Stimulated activated CD4-positive, alpha-beta T cell treated with anti-CD3 and anti-CD28 coated beads, Interleukin-4, amount 100 ng/mL, for 24 hours (primary cell): ENCODE results near the gene LAMB2.
A peak's percentile ranks its signal among the peaks of the same experiment; 100 is the strongest.

Experiments used
- DNase-seq: peaks from one replicate; pipeline ENCODE4 v3.0.0-alpha.2; 2020

The LAMB2 gene

DNA sequence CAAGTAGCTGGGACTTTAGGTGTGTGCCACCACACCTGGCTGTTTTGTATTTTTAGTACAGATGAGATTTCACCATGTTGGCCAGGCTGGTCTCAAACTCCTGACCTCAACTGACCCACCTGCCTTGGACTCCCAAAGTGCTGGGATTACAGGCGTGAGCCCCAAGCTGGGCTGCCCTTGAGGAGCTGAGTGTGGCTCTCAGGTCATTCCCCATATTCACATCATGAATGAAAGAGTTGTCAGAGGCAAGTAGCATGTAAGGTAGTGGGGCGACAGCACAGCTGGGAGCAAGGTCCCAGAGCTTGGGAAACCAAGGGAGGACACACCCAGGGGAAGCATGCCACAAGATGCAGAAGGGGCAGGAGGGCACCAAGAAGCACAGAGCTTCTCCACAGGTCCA lies 28.3 kb upstream of the LAMB2 start:
- no peak for DNase-seq

DNA sequence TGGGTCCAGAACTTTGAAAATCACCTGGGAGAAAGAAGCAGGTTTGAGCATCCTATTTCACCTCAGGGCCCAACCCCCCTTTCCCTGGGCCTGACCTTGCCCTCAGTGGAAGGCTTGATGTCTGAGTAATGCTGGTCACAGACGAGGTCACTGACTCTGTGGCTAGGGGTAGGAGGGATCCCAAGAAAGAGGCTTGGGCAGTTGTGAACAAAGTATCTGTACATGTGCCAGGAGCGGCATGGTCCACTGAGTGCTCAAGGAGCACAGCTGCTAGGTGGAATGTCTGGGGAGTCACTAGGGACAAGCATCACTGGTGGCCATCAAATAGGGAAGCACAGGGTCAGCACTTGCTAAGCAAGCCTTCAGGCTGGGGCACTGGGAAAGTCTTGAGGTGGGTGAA lies 25.9 kb upstream of the LAMB2 start:
- no peak for DNase-seq

DNA sequence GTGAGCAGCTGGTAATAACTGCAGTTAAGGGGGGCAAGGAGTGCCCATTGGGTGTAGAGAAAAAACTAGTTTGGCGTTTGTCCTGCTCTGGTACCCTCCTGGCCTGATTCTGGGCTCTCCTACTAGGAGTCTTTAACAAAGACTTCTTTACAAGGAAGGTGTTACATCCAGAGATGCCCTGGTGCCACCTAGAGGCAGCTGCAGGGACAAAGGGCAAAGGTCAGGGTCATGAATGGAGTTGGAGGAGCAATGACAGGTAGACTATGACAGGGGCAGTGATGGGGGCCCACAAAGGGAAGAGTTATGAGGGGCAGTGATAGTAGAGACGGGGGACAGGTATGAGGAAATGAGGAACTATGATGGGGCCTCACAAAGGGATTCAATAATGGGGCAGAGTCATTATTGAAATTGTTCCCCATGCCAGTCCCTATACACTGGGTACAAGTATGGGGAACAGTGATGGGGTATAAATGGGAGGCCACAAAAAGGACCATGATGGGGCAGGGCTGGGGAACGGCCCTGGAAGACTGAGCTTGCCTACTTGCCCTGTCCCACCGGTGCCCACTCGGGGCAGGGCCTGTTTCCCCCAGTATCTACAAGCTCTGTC lies 25.4 kb upstream of the LAMB2 start:
- peak; percentile 61 for DNase-seq

DNA sequence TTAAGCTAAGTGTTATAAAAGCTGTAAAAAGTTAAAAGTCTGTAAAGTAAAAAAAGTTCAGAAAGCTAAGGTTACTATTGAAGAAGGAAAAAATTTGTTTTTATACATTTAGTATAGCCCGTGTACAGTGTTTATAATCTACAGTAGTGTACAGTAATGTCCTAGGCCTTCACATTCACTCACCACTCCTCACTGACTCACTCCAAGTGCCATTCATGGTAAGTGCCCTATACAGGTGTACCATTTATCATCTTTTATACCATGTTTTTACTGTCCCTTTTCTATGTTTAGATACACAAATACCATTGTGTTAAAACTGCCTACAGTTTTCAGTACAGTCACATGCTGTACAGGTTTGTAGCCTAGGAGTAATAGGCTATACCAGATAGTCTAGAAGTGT lies 24.4 kb upstream of the LAMB2 start:
- DNase-seq, result no peak

DNA sequence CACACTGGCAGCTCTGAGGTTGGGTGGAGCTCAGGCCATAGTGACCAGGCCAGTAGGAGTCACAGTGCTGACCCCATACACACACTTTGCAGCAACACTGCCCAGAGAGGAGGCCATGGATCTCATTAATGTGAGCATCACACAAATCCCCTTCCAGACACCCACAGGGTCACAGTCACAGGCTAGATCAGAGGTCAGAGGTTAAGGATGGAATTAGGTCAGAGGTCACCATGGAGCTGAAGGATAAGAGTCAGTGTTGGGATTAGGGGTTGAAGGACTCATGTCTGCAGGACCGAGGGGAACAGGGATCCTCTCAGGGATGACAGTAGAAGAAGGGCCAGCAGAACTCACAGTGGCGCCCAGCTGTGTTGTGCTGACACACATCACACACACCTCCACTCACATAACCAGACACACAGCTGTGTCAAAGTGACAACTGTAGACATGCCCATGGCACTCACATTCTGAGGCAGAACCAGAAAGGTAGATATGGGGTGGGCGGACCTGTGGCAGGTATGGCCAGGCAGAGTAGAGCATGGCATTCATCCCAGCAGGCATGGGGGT lies 20.6 kb upstream of the LAMB2 start:
- no peak for DNase-seq

DNA sequence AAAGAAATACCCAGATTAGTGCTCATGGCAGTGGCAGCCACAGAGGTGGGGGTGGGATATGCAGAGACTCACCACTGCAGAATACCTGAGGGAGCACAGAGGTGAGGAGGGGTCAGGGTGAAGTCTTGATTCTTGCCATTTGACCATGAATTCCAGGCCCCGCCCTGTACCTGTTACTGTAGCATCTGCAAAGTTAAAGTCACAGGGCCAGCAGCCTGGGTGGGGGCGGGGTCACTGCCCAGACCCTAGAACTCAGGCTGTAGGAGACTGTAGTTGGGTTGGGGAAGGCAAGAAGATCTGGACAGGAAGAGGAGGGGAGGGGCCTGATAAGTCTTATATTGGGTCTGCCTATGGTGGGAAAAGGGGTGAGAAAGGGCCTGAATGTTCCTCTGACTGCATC lies 18.8 kb upstream of the LAMB2 start:
- DNase-seq, result no peak

DNA sequence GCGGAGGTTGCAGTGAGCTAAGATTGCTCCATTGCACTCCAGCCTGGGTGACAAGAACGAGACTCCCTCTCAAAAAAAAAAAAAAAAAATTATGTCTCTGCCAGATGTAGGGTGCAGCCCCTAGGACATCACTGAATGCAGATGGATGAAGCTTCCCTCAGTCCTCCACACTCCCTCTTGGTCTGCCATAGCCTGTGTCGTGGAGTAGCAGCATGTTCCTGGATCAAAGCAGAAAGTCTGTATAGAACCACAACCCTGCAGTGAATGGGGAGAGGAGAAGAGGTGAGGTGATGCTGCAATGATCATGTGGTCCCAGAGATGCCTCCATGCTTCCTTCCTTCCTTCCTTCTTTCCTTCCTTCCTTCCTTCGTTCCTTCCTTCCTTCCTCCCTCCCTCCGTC lies 15.3 kb upstream of the LAMB2 start:
- DNase-seq, result no peak

DNA sequence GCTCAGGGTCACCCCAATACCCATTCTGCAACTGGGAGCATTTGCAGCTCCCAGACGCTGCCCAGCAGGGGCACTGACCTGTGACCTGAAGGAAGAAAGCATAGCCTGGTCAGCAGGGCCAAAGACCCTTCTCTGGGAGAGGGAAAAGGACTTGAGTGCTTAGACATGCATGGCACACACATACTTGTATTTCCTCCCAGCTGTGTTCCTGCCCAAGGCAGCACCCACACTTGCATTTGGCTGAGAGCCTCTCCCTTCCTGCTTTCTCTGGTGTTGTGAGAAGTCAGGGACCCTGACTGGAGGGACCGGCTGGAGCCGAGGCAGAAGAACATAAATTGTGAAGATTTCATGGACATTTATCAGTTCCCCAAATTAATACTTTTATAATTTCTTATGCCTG lies 7.2 kb upstream of the LAMB2 start:
- DNase-seq, result no peak

DNA sequence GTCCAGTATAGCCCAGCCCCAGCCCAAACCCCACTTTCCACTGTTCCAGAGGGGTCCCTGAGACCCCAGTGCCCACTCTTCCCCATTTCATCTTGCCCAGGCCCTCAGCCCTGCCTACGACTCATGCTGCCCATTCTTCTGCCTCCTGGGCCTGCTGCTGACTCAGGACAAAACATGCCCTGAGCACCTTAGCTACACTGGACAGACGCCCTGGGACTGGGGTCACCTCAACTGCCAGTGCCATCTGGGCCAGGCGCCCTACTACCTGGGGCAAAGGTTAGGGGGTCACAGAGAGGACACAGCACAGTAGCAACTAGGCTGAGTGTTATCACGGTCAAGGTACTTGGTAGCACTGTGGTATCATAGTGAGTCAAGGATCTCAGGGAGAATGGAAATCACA lies 2.6 kb upstream of the LAMB2 start:
- no peak for DNase-seq

DNA sequence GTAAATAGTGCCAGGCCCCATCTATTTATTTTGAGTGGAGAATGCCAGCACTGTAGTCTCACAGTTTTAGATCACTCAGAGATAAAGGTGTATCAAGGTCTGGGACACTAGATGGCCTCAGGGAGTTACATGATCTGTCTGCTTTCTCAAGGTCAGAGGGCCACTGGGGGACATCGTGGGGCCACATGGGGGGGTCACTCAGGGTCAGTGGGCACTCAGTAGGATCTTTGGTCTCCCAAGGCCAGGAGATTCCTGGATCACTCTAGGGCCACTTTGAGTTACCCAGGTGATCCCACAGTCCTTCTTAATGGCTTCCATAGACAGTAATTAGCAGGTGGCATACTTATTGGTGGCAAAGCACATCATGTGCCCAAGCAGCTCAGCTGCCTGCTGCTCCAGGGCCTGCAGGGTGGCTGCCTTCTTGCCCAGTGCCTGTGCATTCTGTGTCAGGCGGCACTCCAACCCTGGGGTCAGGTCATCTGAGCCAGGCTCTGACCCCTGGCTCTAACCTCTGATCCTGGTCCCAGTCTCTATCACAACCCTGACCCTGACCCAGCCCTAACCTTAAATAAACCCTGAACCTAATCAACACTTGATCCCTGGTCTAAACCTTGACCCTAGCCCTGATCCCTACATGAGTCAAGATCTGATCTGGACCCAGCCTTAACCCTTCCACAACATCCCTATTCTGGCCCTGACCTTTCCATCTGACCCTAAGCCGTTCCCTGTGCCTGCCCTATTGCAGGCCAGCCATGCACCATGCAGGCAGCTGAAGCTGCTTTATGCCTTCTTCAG lies 1.8 kb upstream of the LAMB2 start:
- no peak for DNase-seq

DNA sequence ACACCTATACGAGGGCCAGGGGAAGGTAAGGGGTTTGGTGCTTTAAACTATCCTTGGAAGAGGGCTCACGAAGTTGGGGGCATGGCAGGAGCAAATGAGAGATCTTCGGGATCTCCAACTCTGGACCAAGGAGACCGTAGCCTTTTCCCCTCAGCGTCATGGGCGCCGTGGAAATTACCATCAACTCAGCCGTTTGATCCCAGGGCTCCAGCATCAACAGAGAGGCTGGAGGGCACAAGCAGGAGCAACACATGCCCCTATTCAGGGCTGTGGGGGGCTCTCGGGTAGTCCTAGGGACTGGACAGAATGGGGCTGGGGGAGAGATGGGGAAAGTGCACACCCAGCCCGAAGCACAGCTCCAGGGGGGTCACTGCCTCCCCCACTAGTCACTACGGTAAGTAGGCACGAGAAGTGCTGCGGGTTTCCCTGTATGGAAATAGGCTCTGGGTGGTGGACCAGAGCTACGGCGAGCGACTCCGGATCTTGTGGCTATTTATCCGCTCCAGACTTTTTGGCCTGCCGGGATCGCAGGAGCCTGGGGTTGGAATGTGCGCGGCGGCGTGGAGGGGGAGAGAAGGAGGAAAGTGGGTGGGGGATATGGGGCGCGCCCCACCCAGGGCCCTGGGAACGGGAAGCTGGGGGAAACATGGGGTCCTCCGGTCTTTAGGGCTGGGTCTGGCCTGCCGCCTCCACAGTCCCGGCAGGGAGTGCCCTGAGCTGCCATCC lies 539 bp upstream of the LAMB2 start:
- DNase-seq, result no peak

DNA sequence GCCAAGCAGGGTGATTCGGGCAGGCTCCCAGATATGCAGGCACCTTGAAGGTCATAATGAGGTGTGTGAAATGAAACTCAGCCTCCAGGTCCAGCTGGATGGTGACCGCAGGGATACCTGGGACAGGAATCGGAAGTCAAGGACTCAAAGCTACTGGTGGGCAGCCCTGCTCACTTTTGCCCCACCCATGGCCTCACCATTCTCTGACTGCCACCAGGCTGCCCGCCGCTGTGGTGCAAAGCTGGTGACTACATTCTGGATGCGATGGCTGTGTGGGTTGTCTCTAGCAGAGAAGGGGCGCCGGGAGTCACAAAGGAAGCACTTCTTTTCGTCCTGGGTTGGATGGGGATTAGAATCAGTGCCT lies 795 bp downstream of the LAMB2 start:
- DNase-seq, result no peak

DNA sequence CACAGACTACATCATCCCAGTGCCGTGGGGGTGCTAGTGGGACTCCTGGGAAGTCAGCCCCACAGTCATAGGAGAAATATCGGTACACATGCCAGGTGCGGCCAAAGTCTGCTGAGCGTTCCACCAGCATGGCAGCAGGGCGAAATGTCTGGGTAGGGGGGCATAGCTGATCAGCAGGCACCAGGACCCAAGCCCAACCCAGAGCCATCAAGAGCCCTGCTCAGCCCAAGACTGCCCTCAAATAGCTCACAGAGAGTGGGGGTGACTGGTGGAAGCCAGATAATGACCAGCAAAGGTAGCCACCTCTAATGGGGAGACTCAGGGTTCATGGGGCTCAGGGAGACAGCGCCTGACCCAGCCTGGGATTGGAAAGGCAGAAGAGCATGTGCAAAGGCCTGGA lies 1.3 kb downstream of the LAMB2 start:
- no peak for DNase-seq

DNA sequence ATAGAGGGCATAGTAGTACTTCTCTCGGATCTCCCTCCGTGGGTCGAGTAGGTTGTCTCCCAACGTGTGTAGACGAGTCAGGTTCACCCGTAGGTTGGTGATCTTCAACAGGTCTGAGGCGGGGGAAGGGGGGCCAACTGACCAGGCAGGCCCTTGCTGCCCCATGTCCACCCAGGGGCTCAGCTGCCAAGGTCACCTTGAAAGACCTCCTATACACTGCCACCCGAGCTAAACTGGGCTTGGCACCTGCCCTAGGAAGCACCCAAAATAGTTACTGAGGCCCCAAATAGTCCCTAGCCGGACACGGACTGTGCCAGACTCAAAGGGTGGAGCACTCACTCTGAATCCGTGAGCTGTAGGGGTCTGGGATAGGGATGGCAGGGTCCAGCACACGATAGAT lies 1.8 kb downstream of the LAMB2 start:
- DNase-seq, result no peak

DNA sequence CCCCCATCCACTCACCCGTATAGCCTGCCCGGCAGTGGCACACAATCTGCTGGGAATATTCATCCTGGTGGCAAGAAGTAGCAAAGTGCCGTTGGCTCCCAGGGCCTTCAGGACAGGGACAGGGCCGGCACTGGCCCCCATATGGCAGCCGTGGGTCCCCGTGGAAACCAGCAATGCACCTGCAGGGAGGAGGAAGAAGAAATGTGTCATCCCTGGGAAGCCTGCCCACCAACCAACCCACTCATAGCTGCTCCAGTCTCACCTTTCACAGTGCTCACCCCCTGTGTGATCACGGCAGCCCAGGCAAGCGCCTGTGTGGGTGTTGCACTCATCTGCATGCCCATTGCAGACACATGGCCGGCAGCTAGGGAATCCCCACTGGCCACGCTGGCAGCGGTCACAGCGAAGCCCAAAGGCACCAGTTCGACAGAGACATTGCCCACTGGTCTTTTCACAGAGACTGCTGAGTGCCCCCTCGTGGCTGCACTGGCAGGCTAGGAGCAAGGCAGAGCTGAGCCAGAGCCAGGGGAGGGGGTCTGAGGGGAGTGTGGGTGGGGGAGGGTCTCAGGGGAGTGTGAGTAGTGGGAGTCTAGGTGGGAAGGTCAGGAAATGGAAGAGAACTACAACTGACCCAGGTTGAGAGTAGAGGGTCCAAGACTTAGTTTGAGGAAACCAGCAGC lies 7.7 kb downstream of the LAMB2 start:
- no peak for DNase-seq

DNA sequence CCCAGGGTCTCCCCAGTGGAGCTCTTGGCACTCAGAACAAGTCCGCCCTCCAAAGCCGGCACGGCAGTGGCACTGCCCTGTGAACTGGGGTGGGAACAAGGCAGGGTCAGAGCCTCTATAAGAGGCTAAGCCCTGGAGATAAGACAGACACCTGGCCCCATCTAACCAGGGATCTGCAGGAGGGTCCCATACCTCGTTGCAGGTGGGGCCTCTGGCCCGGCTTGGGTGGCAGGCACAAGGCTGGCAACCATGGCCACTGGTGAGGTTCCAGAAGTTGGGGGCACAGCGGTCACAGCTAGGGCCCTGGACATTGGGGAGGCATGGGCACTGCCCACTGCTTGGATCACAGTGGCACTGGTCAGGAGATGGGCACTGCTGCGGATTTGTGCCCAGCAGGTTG lies 8.6 kb downstream of the LAMB2 start:
- DNase-seq, result no peak

DNA sequence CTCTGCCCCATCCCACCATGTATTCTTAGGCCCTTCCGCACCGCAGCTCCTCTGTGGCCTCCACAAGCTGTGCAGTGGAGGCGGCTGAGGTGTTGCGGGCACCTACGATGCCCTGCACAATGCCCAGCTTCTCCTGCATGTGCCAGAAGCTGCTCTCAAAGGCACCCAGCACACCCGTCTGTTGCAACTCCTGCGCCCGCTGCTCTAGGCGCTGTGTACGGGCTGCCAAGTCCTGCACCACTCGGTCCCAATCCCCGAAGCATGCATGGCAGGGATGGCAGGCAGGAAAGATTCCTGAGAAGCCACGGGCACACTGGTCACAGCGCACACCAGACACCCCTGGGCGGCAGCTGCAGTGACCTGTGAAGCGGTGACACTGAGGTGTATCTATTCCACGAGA lies 9.2 kb downstream of the LAMB2 start:
- DNase-seq, result no peak

DNA sequence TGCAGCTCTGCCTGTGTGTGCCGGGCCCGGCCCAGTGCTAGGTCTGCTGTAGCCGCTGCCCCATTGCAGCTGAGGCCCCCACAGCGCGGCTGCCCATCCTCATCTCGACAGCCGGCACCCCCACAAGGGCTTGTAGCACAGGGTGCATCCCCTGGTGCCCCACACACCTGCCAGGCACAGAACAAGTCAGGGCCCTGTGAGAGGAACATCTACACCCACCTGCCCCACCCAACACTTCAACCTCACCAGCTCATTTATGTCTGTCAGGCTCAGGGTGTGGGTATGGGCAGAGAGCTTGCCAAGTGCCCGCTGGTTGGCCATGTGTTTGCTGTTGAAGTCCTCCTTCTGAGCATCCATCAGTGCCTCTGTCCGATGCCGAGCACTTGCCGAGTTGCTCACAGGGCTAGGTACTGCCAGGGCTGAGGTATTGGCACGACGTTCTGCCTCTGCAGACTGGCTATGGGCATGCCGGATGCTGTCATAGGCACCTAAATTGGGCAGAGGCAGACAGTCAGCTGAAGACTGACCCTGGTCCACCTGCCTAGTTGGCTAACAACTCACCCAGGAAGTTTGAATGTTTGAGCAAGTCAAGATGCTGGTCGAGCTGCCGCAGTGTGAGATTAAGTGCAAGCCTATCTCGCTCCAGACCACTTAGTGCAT lies 9.8 kb downstream of the LAMB2 start:
- no peak for DNase-seq

DNA sequence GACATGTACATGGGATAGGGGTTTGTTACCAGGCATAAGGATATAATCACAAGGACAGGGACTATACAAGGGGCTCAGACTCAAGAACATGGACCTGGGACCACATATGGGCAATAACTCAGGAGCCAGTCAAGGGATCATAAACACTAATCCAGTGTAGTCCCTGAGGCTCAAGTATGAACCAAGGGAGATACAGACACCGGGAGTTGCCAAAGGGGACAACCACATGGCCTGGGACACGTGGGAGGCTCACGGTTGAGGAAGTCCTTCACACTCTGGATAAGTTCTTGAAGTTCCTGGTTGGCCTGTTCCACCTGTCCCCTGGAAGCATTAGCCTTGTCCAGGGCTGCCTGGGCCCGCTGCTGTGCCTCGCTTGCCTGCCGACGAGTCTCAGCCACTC lies 10.4 kb downstream of the LAMB2 start:
- DNase-seq, result no peak

DNA sequence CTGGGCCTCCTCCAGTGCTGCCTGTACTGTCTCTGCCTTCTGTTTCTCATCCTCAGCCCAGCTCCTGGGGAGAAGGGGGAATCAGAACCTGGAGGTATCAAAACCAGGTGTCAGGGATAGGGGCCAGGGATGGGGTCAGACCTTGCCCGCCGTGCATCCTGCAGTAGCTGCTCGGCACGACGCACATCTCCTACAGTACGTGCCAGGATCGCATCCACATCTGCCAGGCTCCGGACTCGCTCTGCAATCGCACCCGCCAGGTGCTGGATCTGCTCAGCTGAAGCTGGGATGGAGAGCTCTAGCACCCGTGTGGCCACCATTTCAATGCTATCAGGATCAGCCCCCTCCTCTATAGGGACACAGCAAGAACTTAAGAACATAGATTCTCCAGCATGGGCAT lies 10.8 kb downstream of the LAMB2 start:
- DNase-seq, result no peak

DNA sequence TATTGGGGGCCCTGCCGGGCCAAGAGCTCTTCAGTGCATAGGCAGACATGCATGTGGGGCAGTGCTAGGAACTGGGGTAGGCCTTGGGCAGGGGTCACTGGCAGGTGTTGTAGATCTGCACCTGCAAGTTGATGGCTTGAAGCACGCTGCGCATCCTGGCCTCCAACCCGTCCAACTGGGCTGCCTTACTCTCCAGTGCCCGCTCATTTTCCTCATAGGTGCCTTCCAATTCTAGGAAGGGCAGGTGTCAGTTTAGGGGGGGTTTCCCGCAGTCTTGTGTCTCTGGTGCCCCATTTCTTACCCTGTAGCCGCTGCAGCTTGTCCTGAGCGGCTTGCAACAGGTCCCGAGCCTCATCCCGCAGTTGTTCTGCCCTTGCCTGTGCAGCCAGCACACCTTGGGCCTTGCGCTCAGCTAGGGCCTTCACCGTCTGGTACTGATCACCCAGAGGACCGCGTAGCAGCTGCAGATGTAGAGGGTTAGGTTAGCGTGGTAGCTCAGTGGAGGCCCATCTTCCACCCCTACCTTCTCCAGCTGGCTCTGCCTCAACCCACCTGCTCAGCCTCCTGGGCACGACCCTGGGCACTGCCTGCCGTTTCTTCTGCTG lies 11.6 kb downstream of the LAMB2 start:
- DNase-seq, result no peak

DNA sequence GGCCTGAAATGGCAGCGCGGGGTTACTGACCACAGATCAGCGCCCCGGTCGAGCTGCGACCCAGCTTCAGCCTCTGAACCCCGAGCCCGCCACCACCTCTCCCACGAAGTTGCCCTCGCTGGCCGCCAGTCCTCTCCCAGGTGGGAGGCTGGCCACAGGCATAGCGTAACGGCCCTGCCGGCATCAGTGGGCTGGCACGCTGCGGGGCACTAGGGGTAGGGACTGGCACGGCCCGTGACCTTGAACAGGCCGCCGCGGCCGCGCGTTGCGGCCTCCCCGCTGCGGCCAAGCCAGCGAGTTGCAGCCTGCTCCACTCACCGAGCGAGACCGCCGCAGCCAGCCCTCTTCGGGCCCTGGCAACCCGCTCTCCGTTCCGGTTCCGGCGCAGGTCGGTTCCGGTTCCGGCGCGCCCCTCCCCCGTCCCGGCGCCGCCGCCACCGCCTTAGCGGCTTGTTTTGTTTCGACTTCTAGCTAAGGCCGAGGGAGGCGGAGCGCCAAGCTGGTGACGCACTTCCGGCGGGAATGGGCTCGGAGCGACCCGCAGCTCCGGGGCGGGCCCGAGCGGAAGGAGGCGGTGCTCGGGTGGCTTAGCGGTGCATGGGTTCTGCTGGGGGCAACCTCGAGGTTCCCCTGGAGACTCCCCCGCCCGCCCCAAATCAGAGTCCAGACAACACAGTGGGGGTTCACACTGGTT lies 12.3 kb downstream of the LAMB2 start, which contains the start of gene USP19:
Gene USP19 (minus strand): TSS at position 386 of the 694 bp plus-strand sequence. CDS start 1,678 bp downstream, outside the sequence.
- peak; percentile 94 for DNase-seq
